Measurements from ENCODE around the gene MGP.
A peak's percentile ranks its signal among the peaks of the same experiment; 100 is the strongest.

MGP gene

DNA sequence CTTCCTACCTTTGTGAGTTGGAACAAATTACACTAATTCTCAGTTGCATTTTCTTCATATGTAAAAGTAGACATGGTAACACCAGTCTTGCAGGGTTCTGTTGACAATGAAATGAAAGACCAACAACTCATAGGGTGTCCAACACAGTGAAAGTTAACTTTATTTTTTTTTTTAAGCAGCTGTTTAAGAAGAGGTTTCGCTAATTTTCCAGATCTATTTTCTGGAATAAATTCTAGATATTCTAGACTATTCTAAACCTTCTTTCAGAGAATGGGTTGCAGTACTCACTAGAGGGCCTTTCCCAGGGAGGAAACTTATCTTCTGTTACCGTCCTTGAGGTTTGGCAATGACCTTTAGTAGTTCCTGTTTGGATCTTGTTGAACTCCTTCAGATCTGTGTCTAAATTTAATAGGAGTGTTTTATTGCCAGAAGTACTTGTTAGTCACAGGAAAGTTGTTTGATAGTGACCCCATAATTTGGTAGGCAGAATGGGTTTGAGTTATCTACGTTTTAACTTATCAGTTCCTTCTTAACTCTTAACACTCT, 39.5 kb downstream of the MGP start:
- ChIA-PET POLR2A (interaction anchor here (0.9 kb wide), 1 partner anchor 114 kb away, joined by 3 read pairs; no protein-coding TSS in a partner anchor), CTCF (interaction anchor here (0.7 to 4.9 kb wide), 14 partner anchors 9 to 172 kb away, joined by 3 to 43 read pairs (median 4); partner anchors contain the start of gene ERP27)
- Histone ChIP-seq H3K4me1 (ENCODE audit: control extremely low read depth in 1 of 4, control insufficient read depth in 4 of 4, insufficient read depth in 4 of 4, low read length in 3 of 4) (peaks cover 5 to 12% (median 9%) of the 10 kb centered on the region in 4 experiments), H3K27me3 (replicated peaks in 2 of 5; ENCODE audit: control insufficient read depth in 4 of 5, insufficient read depth in 5 of 5, low read length in 4 of 5) (no peaks in the 10 kb centered on the region), H3K4me3 (ENCODE audit: control insufficient read depth in 1 of 7, extremely low read depth in 1 of 7, insufficient read depth in 4 of 7, low read depth in 2 of 7, low read length in 6 of 7) (peak overlapping the region in 1 of 7 experiments; percentile 24), H3K36me3 (ENCODE audit: control insufficient read depth in 4 of 4, insufficient read depth in 4 of 4, low read length in 3 of 4) (no peaks in the 10 kb centered on the region), H3K27ac (ENCODE audit: insufficient read depth in 1 of 2, low read depth in 1 of 2, low read length in 2 of 2, poor library complexity in 1 of 2, severe bottlenecking in 2 of 2) (no peak overlapping the region), H3K9me3 (ENCODE audit: control extremely low read depth in 1 of 5, control insufficient read depth in 4 of 5, insufficient read depth in 2 of 5, low read depth in 1 of 5, low read length in 4 of 5) (no peaks in the 10 kb centered on the region)
- 57% methylated on average over 2 of the region's 3 CpGs for WGBS (ENCODE audit: insufficient coverage)
- DNase-seq, result peak; percentile 26 to 54 (median 49)

DNA sequence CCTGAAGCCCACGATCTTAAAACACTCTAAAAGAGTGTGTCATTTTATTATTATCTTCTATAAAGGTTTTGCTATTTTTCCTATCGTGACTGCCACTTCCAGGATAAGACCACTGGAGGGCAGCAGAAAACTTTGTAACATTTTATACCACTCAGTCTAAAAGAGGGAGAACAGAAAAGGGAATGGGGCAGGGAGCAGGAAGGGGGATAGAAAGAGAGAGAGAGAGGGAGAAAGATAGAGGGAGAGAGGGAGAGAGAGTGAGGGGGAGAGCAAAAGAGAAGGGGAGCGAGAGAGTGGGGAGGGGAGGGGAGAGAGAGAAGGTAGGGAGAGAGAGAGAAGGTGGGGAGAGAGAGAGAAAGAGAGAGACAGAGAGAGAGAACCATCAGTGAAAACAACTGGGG, 40.3 kb downstream of the MGP start:
- Histone ChIP-seq H3K4me1 (ENCODE audit: control extremely low read depth in 1 of 4, control insufficient read depth in 4 of 4, insufficient read depth in 4 of 4, low read length in 3 of 4) (peaks cover 5 to 12% (median 9%) of the 10 kb centered on the region in 4 experiments), H3K36me3 (ENCODE audit: control insufficient read depth in 4 of 4, insufficient read depth in 4 of 4, low read length in 3 of 4) (no peaks in the 10 kb centered on the region), H3K9me3 (ENCODE audit: control extremely low read depth in 1 of 5, control insufficient read depth in 4 of 5, insufficient read depth in 2 of 5, low read depth in 1 of 5, low read length in 4 of 5) (no peaks in the 10 kb centered on the region), H3K4me3 (ENCODE audit: control insufficient read depth in 1 of 7, extremely low read depth in 1 of 7, insufficient read depth in 4 of 7, low read depth in 2 of 7, low read length in 6 of 7) (no peak overlapping the region), H3K27ac (ENCODE audit: insufficient read depth in 1 of 2, low read depth in 1 of 2, low read length in 2 of 2, poor library complexity in 1 of 2, severe bottlenecking in 2 of 2) (no peak overlapping the region), H3K27me3 (replicated peaks in 2 of 5; ENCODE audit: control insufficient read depth in 4 of 5, insufficient read depth in 5 of 5, low read length in 4 of 5) (no peaks in the 10 kb centered on the region)
- POLR2A ChIA-PET, result no interaction called here
- 30% methylated on average over 1 of the region's 3 CpGs for WGBS (ENCODE audit: insufficient coverage)
- peak; percentile 49 to 66 (median 59) for DNase-seq
- CTCF ChIA-PET, result interaction anchor here (0.7 to 4.9 kb wide), 13 partner anchors 8 to 173 kb away, joined by 3 to 43 read pairs (median 4); partner anchors contain the start of gene ERP27

DNA sequence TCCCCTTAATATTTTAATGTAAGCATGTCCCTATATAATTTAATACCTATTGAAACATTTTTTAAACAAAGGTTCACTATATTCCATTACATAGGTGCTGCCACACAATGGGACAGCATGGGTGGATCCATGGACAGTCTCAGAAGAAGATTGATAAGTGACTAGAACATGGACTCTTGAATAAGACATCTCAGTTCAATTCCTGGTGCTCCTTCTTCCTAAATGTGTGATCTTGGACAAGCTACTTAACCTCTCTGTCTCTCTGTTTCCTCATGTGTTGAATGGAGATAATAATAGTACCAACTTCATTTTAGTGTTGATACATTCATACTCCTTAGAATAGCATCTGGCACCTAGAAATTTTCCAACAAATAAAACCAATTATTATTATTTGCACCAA, 41.3 kb downstream of the MGP start:
- ChIA-PET CTCF (interaction anchor here (0.8 to 4.9 kb wide), 4 partner anchors 17 to 150 kb away, joined by 3 to 43 read pairs (median 3); no protein-coding TSS in a partner anchor), POLR2A (no interaction called here)
- Histone ChIP-seq H3K27me3 (replicated peaks in 2 of 5; ENCODE audit: control insufficient read depth in 4 of 5, insufficient read depth in 5 of 5, low read length in 4 of 5) (no peaks in the 10 kb centered on the region), H3K4me3 (ENCODE audit: control insufficient read depth in 1 of 7, extremely low read depth in 1 of 7, insufficient read depth in 4 of 7, low read depth in 2 of 7, low read length in 6 of 7) (no peak overlapping the region), H3K27ac (ENCODE audit: insufficient read depth in 1 of 2, low read depth in 1 of 2, low read length in 2 of 2, poor library complexity in 1 of 2, severe bottlenecking in 2 of 2) (no peak overlapping the region), H3K36me3 (ENCODE audit: control insufficient read depth in 4 of 4, insufficient read depth in 4 of 4, low read length in 3 of 4) (no peaks in the 10 kb centered on the region), H3K9me3 (ENCODE audit: control extremely low read depth in 1 of 5, control insufficient read depth in 4 of 5, insufficient read depth in 2 of 5, low read depth in 1 of 5, low read length in 4 of 5) (no peaks in the 10 kb centered on the region), H3K4me1 (ENCODE audit: control extremely low read depth in 1 of 4, control insufficient read depth in 4 of 4, insufficient read depth in 4 of 4, low read length in 3 of 4) (peaks cover 5 to 12% (median 9%) of the 10 kb centered on the region in 4 experiments)
- DNase-seq, result no peak

DNA sequence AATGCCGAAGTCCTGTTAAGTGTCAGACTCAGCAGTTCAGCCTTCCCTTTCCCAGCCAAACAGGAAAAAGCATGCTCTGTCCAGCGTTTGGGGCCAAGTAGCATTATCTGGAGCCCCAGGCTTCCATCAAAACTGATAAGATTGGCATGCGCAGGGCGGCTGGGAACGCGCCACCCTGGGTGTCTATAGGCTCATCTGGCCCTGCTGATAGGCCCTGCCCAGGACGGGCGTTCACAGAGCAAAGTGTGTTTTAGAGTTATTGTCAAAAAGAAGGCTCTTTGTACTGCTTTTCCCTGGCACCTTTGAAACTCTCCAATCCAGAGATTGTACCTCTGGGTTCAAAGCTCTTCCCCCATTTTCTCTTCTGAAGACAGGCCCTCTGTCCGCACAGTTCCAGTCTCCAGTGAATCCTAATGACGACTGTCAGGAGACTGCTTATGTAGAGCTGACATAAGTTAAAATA, 42.2 kb downstream of the MGP start, which contains the start of gene ART4:
Gene ART4 (minus strand): TSS at position 102 of the 463 bp plus-strand sequence. CDS start 413 bp downstream, outside the sequence.
- Histone ChIP-seq H3K9me3 (ENCODE audit: control extremely low read depth in 1 of 5, control insufficient read depth in 4 of 5, insufficient read depth in 2 of 5, low read depth in 1 of 5, low read length in 4 of 5) (peaks cover 0 to 4% (median 0%) of the 10 kb centered on the region in 5 experiments), H3K27me3 (replicated peaks in 2 of 5; ENCODE audit: control insufficient read depth in 4 of 5, insufficient read depth in 5 of 5, low read length in 4 of 5) (no peaks in the 10 kb centered on the region), H3K36me3 (ENCODE audit: control insufficient read depth in 4 of 4, insufficient read depth in 4 of 4, low read length in 3 of 4) (no peaks in the 10 kb centered on the region), H3K4me3 (ENCODE audit: control insufficient read depth in 1 of 7, extremely low read depth in 1 of 7, insufficient read depth in 4 of 7, low read depth in 2 of 7, low read length in 6 of 7) (no peak within 1 kb of the TSS), H3K4me1 (ENCODE audit: control extremely low read depth in 1 of 4, control insufficient read depth in 4 of 4, insufficient read depth in 4 of 4, low read length in 3 of 4) (peaks cover 5 to 12% (median 9%) of the 10 kb centered on the region in 4 experiments), H3K27ac (ENCODE audit: insufficient read depth in 1 of 2, low read depth in 1 of 2, low read length in 2 of 2, poor library complexity in 1 of 2, severe bottlenecking in 2 of 2) (no peak within 1 kb of the TSS)
- WGBS (ENCODE audit: insufficient coverage), result 68% methylated on average over 7 of the region's 10 CpGs
- POLR2A ChIA-PET, result no interaction called here
- DNase-seq, result peak; percentile 21 to 37 (median 21)
- CTCF ChIA-PET, result interaction anchor here (0.8 to 4.9 kb wide), 5 partner anchors 10 to 158 kb away, joined by 3 to 43 read pairs (median 4); no protein-coding TSS in a partner anchor

DNA sequence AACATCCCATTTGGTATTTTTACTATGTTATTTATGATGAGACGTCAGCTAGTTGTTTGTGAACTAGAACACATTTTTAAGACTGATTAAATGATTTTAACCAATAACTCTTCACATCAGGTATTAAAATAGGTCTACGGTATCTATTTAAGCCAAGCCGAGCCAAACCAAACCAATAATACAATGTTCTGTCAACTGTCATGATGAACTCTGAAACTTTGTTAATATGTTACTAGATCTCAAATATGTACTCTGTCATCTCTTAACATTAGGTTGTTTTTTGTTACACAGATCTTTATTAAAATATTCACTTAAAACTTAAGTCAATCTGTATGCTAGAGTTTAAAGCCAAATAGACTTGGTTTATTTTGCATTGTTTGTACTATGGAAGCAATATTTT, 43.3 kb downstream of the MGP start:
- no peak overlapping the region for H3K27ac ChIP-seq (ENCODE audit: insufficient read depth in 1 of 2, low read depth in 1 of 2, low read length in 2 of 2, poor library complexity in 1 of 2, severe bottlenecking in 2 of 2)
- H3K27me3 ChIP-seq (replicated peaks in 2 of 5; ENCODE audit: control insufficient read depth in 4 of 5, insufficient read depth in 5 of 5, low read length in 4 of 5), result no peaks in the 10 kb centered on the region
- CTCF ChIA-PET, result interaction anchor here (1.0 to 4.9 kb wide), 2 partner anchors 153 to 158 kb away, joined by 3 to 43 read pairs; no protein-coding TSS in a partner anchor
- no peak overlapping the region for H3K4me3 ChIP-seq (ENCODE audit: control insufficient read depth in 1 of 7, extremely low read depth in 1 of 7, insufficient read depth in 4 of 7, low read depth in 2 of 7, low read length in 6 of 7)
- no CpG with 5 or more reads among the region's 3 CpGs for WGBS (ENCODE audit: insufficient coverage)
- H3K36me3 ChIP-seq (ENCODE audit: control insufficient read depth in 4 of 4, insufficient read depth in 4 of 4, low read length in 3 of 4), result no peaks in the 10 kb centered on the region
- peaks cover 5 to 12% (median 9%) of the 10 kb centered on the region in 4 experiments for H3K4me1 ChIP-seq (ENCODE audit: control extremely low read depth in 1 of 4, control insufficient read depth in 4 of 4, insufficient read depth in 4 of 4, low read length in 3 of 4)
- peaks cover 0 to 4% (median 0%) of the 10 kb centered on the region in 5 experiments for H3K9me3 ChIP-seq (ENCODE audit: control extremely low read depth in 1 of 5, control insufficient read depth in 4 of 5, insufficient read depth in 2 of 5, low read depth in 1 of 5, low read length in 4 of 5)
- POLR2A ChIA-PET, result no interaction called here
- no peak for DNase-seq

DNA sequence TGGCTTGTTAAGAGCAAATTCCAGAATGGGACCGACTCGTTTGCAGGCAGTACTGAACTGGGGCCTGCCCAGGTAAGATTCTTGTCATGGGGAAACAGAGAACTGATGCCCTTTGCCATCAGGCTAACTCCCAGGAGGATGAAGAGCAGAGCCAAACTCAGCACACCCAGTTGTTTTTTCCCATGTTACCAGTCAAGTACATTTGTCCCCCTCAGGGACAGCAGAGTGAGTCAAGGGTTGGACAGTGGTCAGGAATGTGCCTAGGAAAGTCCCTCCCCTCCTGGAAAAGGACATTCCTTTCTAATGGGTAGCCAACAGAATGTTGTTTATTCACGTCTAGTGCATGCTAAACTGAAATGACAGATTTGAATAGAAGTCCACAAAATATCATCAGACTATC, 43.9 kb downstream of the MGP start:
- Histone ChIP-seq H3K36me3 (ENCODE audit: control insufficient read depth in 4 of 4, insufficient read depth in 4 of 4, low read length in 3 of 4) (no peaks in the 10 kb centered on the region), H3K9me3 (ENCODE audit: control extremely low read depth in 1 of 5, control insufficient read depth in 4 of 5, insufficient read depth in 2 of 5, low read depth in 1 of 5, low read length in 4 of 5) (peaks cover 0 to 4% (median 0%) of the 10 kb centered on the region in 5 experiments), H3K4me3 (ENCODE audit: control insufficient read depth in 1 of 7, extremely low read depth in 1 of 7, insufficient read depth in 4 of 7, low read depth in 2 of 7, low read length in 6 of 7) (no peak overlapping the region), H3K27me3 (replicated peaks in 2 of 5; ENCODE audit: control insufficient read depth in 4 of 5, insufficient read depth in 5 of 5, low read length in 4 of 5) (no peaks in the 10 kb centered on the region), H3K4me1 (ENCODE audit: control extremely low read depth in 1 of 4, control insufficient read depth in 4 of 4, insufficient read depth in 4 of 4, low read length in 3 of 4) (peaks cover 5 to 12% (median 9%) of the 10 kb centered on the region in 4 experiments), H3K27ac (ENCODE audit: insufficient read depth in 1 of 2, low read depth in 1 of 2, low read length in 2 of 2, poor library complexity in 1 of 2, severe bottlenecking in 2 of 2) (no peak overlapping the region)
- CTCF ChIA-PET, result no interaction called here
- WGBS (ENCODE audit: insufficient coverage), result 100% methylated on average over 2 of the region's 3 CpGs
- POLR2A ChIA-PET, result no interaction called here
- no peak for DNase-seq

DNA sequence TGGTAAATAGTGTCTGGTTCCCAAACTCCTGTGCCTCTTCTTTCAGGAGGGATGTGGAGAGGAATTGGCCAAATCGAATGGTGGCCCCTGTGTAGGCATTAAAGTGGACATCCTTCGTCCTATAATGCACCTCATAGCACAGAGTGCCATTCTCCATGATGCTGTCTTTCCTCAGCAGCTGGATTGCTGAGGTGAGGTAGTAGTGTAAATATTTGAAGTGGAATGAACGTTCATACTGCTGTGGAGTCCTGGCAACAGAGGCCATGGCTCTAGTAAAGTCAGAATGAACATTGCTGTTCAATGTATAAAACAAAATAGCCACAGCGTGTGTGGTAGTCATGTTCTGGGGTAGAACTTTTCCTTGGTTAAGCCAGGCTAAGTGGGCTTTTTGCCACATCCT, 45.0 kb downstream of the MGP start:
- no peak overlapping the region for H3K27ac ChIP-seq (ENCODE audit: insufficient read depth in 1 of 2, low read depth in 1 of 2, low read length in 2 of 2, poor library complexity in 1 of 2, severe bottlenecking in 2 of 2)
- DNase-seq, result no peak
- no peak overlapping the region for H3K4me3 ChIP-seq (ENCODE audit: control insufficient read depth in 1 of 7, extremely low read depth in 1 of 7, insufficient read depth in 4 of 7, low read depth in 2 of 7, low read length in 6 of 7)
- ChIA-PET CTCF (no interaction called here), POLR2A (no interaction called here)
- peaks cover 0 to 3% (median under 1%) of the 10 kb centered on the region in 4 experiments for H3K4me1 ChIP-seq (ENCODE audit: control extremely low read depth in 1 of 4, control insufficient read depth in 4 of 4, insufficient read depth in 4 of 4, low read length in 3 of 4)
- peaks cover 0 to 4% (median 0%) of the 10 kb centered on the region in 5 experiments for H3K9me3 ChIP-seq (ENCODE audit: control extremely low read depth in 1 of 5, control insufficient read depth in 4 of 5, insufficient read depth in 2 of 5, low read depth in 1 of 5, low read length in 4 of 5)
- H3K27me3 ChIP-seq (replicated peaks in 2 of 5; ENCODE audit: control insufficient read depth in 4 of 5, insufficient read depth in 5 of 5, low read length in 4 of 5), result no peaks in the 10 kb centered on the region
- WGBS (ENCODE audit: insufficient coverage), result 100% methylated on average over 2 of the region's 4 CpGs
- no peaks in the 10 kb centered on the region for H3K36me3 ChIP-seq (ENCODE audit: control insufficient read depth in 4 of 4, insufficient read depth in 4 of 4, low read length in 3 of 4)
